Gastrocnemius medialis (tissue), 4 donors: ENCODE data around the gene RBM6. TPM values are rescaled to one million over a fixed set of nuclear protein-coding genes. Genes with fewer than 3 reads are reported as not detected.

ENCODE experiments used
- ATAC-seq, 2 donors: fragments of 150-250 bp; one replicate each; pipeline ENCODE4 v1.9.1; 2016
- DNase-seq, 2 donors: peaks; one replicate each; pipeline ENCODE4 v3.0.0-alpha.2; 2019
- H3K27ac ChIP-seq, 4 donors: fragments of 200-600 bp; sonication (generic); 1 replicate in 1 of 4; 2 replicates in 3 of 4; pipeline ENCODE4 v1.5.1; 2016 to 2018; ENCODE audit warnings: mild to moderate bottlenecking in 2 of 4, moderate library complexity in 1 of 4
- H3K27me3 ChIP-seq, 3 donors: fragments of 200-600 bp; sonication (generic) in 2 of 3; 1 replicate in 1 of 3; 2 replicates in 2 of 3; pipeline versions ENCODE4 v1.5.1 to v1.6.0; 2016 to 2019; ENCODE audit warnings: mild to moderate bottlenecking in 1 of 3, moderate library complexity in 1 of 3
- H3K36me3 ChIP-seq, 2 donors: fragments of 200-600 bp; sonication (generic) in 1 of 2; one replicate each; pipeline ENCODE4 v1.5.1; 2017 to 2018
- H3K4me1 ChIP-seq, 2 donors: fragments of 200-600 bp; sonication (generic) in 1 of 2; one replicate each; pipeline ENCODE4 v1.5.1; 2016 to 2017; ENCODE audit warnings: mild to moderate bottlenecking in 2 of 2
- H3K4me3 ChIP-seq, 4 donors: fragments of 200-600 bp; sonication (generic) in 3 of 4; 1 replicate in 1 of 4; 2 replicates in 3 of 4; pipeline ENCODE4 v1.5.1; 2016 to 2019; ENCODE audit warnings: mild to moderate bottlenecking in 2 of 4
- H3K9me3 ChIP-seq, 3 donors: fragments of 200-600 bp; sonication (generic) in 2 of 3; 1 replicate in 1 of 3; 2 replicates in 2 of 3; pipeline ENCODE4 v1.5.1; 2016 to 2019
- CTCF ChIP-seq, 5 experiments: fragments of 450-650 bp in 3 of 5; fragments of 200-600 bp in 2 of 5; sonication (generic) in 2 of 5; IDR thresholded peaks in 4 of 5; conservative IDR thresholded peaks in 1 of 5; 1 replicate in 4 of 5; 2 replicates in 1 of 5; pipeline ENCODE4 v1.5.1; 2016 to 2019; ENCODE audit warnings: antibody characterized with exemption in 5 of 5, mild to moderate bottlenecking in 3 of 5, moderate library complexity in 3 of 5
- POLR2A ChIP-seq, 2 donors: fragments of 450-650 bp; IDR thresholded peaks; one replicate each; pipeline ENCODE4 v1.6.1; 2017; ENCODE audit warnings: antibody characterized with exemption in 2 of 2, mild to moderate bottlenecking in 2 of 2, moderate library complexity in 2 of 2
- in situ Hi-C, 4 donors: fragments of 200-750 bp; cut with MboI; loops; one replicate each; pipeline versions ENCODE4 v1.15.0 to v1.8.0; 2017; ENCODE audit warnings: low sequenced_read_pairs in 4 of 4
- intact Hi-C: fragments of 100-400 bp; cut with DNase I; formaldehyde crosslinking; loops from one replicate; pipeline ENCODE4 v1.15.1; 2023; ENCODE audit warnings: low total_unique reads
- total RNA-seq, 4 donors: library from RNA; depleted of rRNA; stranded (reverse); fragments of >200 nt; gene quantifications; one replicate each; pipeline versions ENCODE4 v1.1.0 to v1.2.3, GENCODE V29; 2016

RBM6 gene
- total RNA-seq, 4 donors from 2014 or later, result 27.2 to 55.6 (median 30.6) TPM

- in situ Hi-C loops (no loop called here), intact Hi-C loops (no loop called here)
- no peaks in the 10 kb centered on the region for H3K9me3 ChIP-seq
- H3K36me3 ChIP-seq, result peaks cover 0 to 11% of the 10 kb centered on the region in 2 donors
- no peaks in the 10 kb centered on the region for H3K27me3 ChIP-seq
- H3K27ac ChIP-seq, result no peak overlapping the region
- TF ChIP-seq POLR2A (IDR thresholded peaks at IDR 0.05) (no peak), CTCF (IDR thresholded peaks at IDR 0.05 in 4 of 5, conservative IDR thresholded peaks at IDR 0.05 in 1 of 5) (no peak)
- DNase-seq, result no peak
- no peak overlapping the region for H3K4me3 ChIP-seq
- H3K4me1 ChIP-seq, result no peaks in the 10 kb centered on the region
- ATAC-seq, result no peak
These were observed 56.1 kb downstream of the RBM6 start for GRCh38 chr3:49996016-49996415.

GRCh38 chr3:49997862-49998261 lies 57.9 kb downstream of the RBM6 start:
- Histone ChIP-seq H3K27ac (no peak overlapping the region), H3K9me3 (no peaks in the 10 kb centered on the region), H3K36me3 (peaks cover 0 to 17% of the 10 kb centered on the region in 2 donors), H3K27me3 (no peaks in the 10 kb centered on the region), H3K4me3 (no peak overlapping the region), H3K4me1 (no peaks in the 10 kb centered on the region)
- ATAC-seq (no peak), DNase-seq (no peak)
- intact Hi-C loops, result no loop called here
- in situ Hi-C loops, result no loop called here
- TF ChIP-seq POLR2A (IDR thresholded peaks at IDR 0.05), result no peak
- no peak for TF ChIP-seq CTCF (IDR thresholded peaks at IDR 0.05 in 4 of 5, conservative IDR thresholded peaks at IDR 0.05 in 1 of 5)

DNA sequence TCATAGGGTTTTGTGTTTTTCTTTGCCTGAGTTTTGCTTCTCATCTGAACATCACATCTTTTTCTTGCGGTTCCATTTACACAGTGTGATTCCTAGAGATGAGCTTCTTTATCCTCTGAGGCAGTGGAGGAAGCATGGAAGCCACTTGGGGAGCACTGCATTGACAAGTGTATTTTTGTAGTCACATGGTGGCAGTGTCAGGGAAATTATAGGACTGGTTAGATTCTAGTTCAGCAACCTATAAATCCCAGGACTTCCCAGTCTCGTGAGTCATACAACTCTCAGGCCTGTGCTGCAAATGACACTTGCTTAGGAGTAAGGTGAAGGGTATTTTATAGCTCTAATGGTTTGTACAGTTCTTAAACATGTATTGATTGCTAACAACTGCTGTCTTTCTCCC lies 58.4 kb downstream of the RBM6 start:
- Histone ChIP-seq H3K9me3 (no peaks in the 10 kb centered on the region), H3K27me3 (no peaks in the 10 kb centered on the region), H3K4me1 (no peaks in the 10 kb centered on the region), H3K4me3 (no peak overlapping the region), H3K36me3 (peaks cover 0 to 17% of the 10 kb centered on the region in 2 donors), H3K27ac (no peak overlapping the region)
- intact Hi-C loops, result no loop called here
- DNase-seq (no peak), ATAC-seq (no peak)
- in situ Hi-C loops, result no loop called here
- TF ChIP-seq CTCF (IDR thresholded peaks at IDR 0.05 in 4 of 5, conservative IDR thresholded peaks at IDR 0.05 in 1 of 5), result no peak
- TF ChIP-seq POLR2A (IDR thresholded peaks at IDR 0.05), result no peak

GRCh38 chr3:50001511-50001910 lies 61.6 kb downstream of the RBM6 start:
- TF ChIP-seq CTCF (IDR thresholded peaks at IDR 0.05 in 4 of 5, conservative IDR thresholded peaks at IDR 0.05 in 1 of 5) (no peak), POLR2A (IDR thresholded peaks at IDR 0.05) (no peak)
- Histone ChIP-seq H3K27ac (no peak overlapping the region), H3K36me3 (peaks cover 0 to 17% of the 10 kb centered on the region in 2 donors), H3K4me3 (no peak overlapping the region), H3K27me3 (no peaks in the 10 kb centered on the region), H3K4me1 (no peaks in the 10 kb centered on the region), H3K9me3 (no peaks in the 10 kb centered on the region)
- intact Hi-C loops (no loop called here), in situ Hi-C loops (loop anchor here in 1 of 4 donors (25.0 kb wide), 1 partner anchor 1639 kb away; the partner anchor contains the start of gene FBXW12)
- DNase-seq (no peak), ATAC-seq (no peak)

GRCh38 chr3:50003216-50003615 lies 63.3 kb downstream of the RBM6 start:
- TF ChIP-seq POLR2A (IDR thresholded peaks at IDR 0.05) (no peak), CTCF (IDR thresholded peaks at IDR 0.05 in 4 of 5, conservative IDR thresholded peaks at IDR 0.05 in 1 of 5) (no peak)
- H3K4me3 ChIP-seq, result no peak overlapping the region
- DNase-seq, result no peak
- ATAC-seq, result no peak
- H3K4me1 ChIP-seq, result no peaks in the 10 kb centered on the region
- H3K27ac ChIP-seq, result no peak overlapping the region
- in situ Hi-C loops, result loop anchor here in 1 of 4 donors (25.0 kb wide), 1 partner anchor 1641 kb away; the partner anchor contains the start of gene FBXW12
- no peaks in the 10 kb centered on the region for H3K27me3 ChIP-seq
- intact Hi-C loops, result no loop called here
- H3K36me3 ChIP-seq, result peaks cover 0 to 17% of the 10 kb centered on the region in 2 donors
- no peaks in the 10 kb centered on the region for H3K9me3 ChIP-seq
